ENCODE data around the gene ACER1.
A peak's percentile ranks its signal among the peaks of the same experiment; 100 is the strongest.
"Not testable (repeated sequence)": the region's sequence is repeated elsewhere in the genome, so short reads cannot be mapped to it uniquely, and the experiment has no call there.

The ACER1 gene

GRCh38 chr19:6333439-6333838 is at the start of gene ACER1:
Gene ACER1 (minus strand): TSS chr19:6333612. CDS start chr19:6333551, 61 bp downstream.
- DNase-seq (ENCODE audit: low spot score) (no peak), FAIRE-seq (no peak)

GRCh38 chr19:6383188-6383587 is 49.8 kb upstream of the ACER1 start:
- no peak for DNase-seq (ENCODE audit: low spot score)
- no peak for FAIRE-seq

- DNase-seq (ENCODE audit: low spot score) (no peak), FAIRE-seq (no peak)
These were observed 47.8 kb upstream of the ACER1 start for GRCh38 chr19:6381030-6381750.

GRCh38 chr19:6379744-6380143 is 46.3 kb upstream of the ACER1 start:
- no peak for FAIRE-seq
- no peak for DNase-seq (ENCODE audit: low spot score)

- DNase-seq (ENCODE audit: low spot score) (no peak), FAIRE-seq (no peak)
These were observed 45.1 kb upstream of the ACER1 start for GRCh38 chr19:6378486-6378885.

- peak; percentile 21 for DNase-seq (ENCODE audit: low spot score)
These were observed 44.6 kb upstream of the ACER1 start for GRCh38 chr19:6378041-6378440.

GRCh38 chr19:6376512-6377190 is 43.2 kb upstream of the ACER1 start:
- no peak for FAIRE-seq
- no peak for DNase-seq (ENCODE audit: low spot score)

More at GRCh38 chr19:6378041-6378440, 44.6 kb upstream of the ACER1 start:
- FAIRE-seq: no peak

- DNase-seq (ENCODE audit: low spot score) (no peak), FAIRE-seq (no peak)
These were observed 42.1 kb upstream of the ACER1 start, which contains the start of gene PSPN for GRCh38 chr19:6375411-6376010. Gene PSPN (minus strand): TSS chr19:6375933. CDS start chr19:6375849, 84 bp downstream.

GRCh38 chr19:6374711-6375410 is 41.4 kb upstream of the ACER1 start:
- FAIRE-seq (no peak), DNase-seq (ENCODE audit: low spot score) (no peak)

- FAIRE-seq: no peak
- no peak for DNase-seq (ENCODE audit: low spot score)
These were observed 40.8 kb upstream of the ACER1 start for GRCh38 chr19:6374161-6374709.

GRCh38 chr19:6373813-6374108 is 40.3 kb upstream of the ACER1 start:
- FAIRE-seq (no peak), DNase-seq (ENCODE audit: low spot score) (no peak)

- DNase-seq (ENCODE audit: low spot score) (peak; percentile 86), FAIRE-seq (no peak)
These were observed 39.8 kb upstream of the ACER1 start for GRCh38 chr19:6373096-6373812.

GRCh38 chr19:6372594-6373095 is 39.2 kb upstream of the ACER1 start, which contains the start of gene ALKBH7:
Gene ALKBH7 (plus strand): TSS chr19:6372794. CDS start chr19:6372821, 27 bp downstream.
- FAIRE-seq: peak; percentile 93
- peak; percentile 99 for DNase-seq (ENCODE audit: low spot score)

- DNase-seq (ENCODE audit: low spot score): no peak
These were observed 30.9 kb upstream of the ACER1 start for GRCh38 chr19:6364353-6364752.

GRCh38 chr19:6362351-6362801 is 29.0 kb upstream of the ACER1 start:
- no peak for DNase-seq (ENCODE audit: low spot score)
- no peak for FAIRE-seq

More at GRCh38 chr19:6364353-6364752, 30.9 kb upstream of the ACER1 start:
- FAIRE-seq: no peak

- FAIRE-seq (no peak), DNase-seq (ENCODE audit: low spot score) (no peak)
These were observed 28.6 kb upstream of the ACER1 start for GRCh38 chr19:6362027-6362350.

- FAIRE-seq: not testable (repeated sequence)
These were observed 27.4 kb upstream of the ACER1 start for GRCh38 chr19:6360857-6361216.

GRCh38 chr19:6360445-6360844 is 27.0 kb upstream of the ACER1 start:
- not testable (repeated sequence) for FAIRE-seq

More at GRCh38 chr19:6360857-6361216, 27.4 kb upstream of the ACER1 start:
- not testable (repeated sequence) for DNase-seq (ENCODE audit: low spot score)

GRCh38 chr19:6359568-6360341 is 26.3 kb upstream of the ACER1 start:
- no peak for DNase-seq (ENCODE audit: low spot score)
- FAIRE-seq: no peak

More at GRCh38 chr19:6360445-6360844, 27.0 kb upstream of the ACER1 start:
- not testable (repeated sequence) for DNase-seq (ENCODE audit: low spot score)

GRCh38 chr19:6358003-6358402 is 24.6 kb upstream of the ACER1 start:
- no peak for DNase-seq (ENCODE audit: low spot score)
- no peak for FAIRE-seq
